GM23338 (cell line): ENCODE results near the gene MYO1D. TPM values are rescaled to one million over a fixed set of nuclear protein-coding genes. Genes with fewer than 3 reads are reported as not detected.
A peak's percentile ranks its signal among the peaks of the same experiment; 100 is the strongest.

Experiments
- ATAC-seq: fragments of 200-7000 bp; cut with Tn5 transposase; 3 replicates; pipeline ENCODE4 v1.9.1; 2020
- DNase-seq: peaks from one replicate; pipeline ENCODE4 v3.0.0-alpha.2; 2015; ENCODE audit warnings: low spot score
- H2AFZ ChIP-seq: fragments of 200-600 bp; sonication (generic); 2 replicates; pipeline ENCODE4 v1.8.0; 2016; ENCODE audit warnings: antibody characterized with exemption, mild to moderate bottlenecking, moderate library complexity
- H3F3A ChIP-seq: fragments of 200-600 bp; sonication (generic); replicated peaks from 2 replicates; pipeline ENCODE4 v1.8.0; 2017; ENCODE audit warnings: antibody characterized with exemption, mixed run types, low read depth
- H3K27ac ChIP-seq: fragments of 200-600 bp; sonication (generic); 2 replicates; pipeline ENCODE4 v1.6.1; 2016; ENCODE audit warnings: low read depth
- H3K27me3 ChIP-seq: fragments of 200-600 bp; sonication (generic); 2 replicates; pipeline ENCODE4 v1.8.0; 2016; ENCODE audit warnings: mild to moderate bottlenecking, mixed run types, moderate library complexity; ENCODE audit not compliant: insufficient read depth
- H3K36me3 ChIP-seq: fragments of 200-600 bp; sonication (generic); 2 replicates; pipeline ENCODE4 v1.8.0; 2016; ENCODE audit warnings: mild to moderate bottlenecking; ENCODE audit not compliant: insufficient read depth
- H3K4me1 ChIP-seq: fragments of 200-600 bp; sonication (generic); 2 replicates; pipeline ENCODE4 v1.8.0; 2016; ENCODE audit warnings: mild to moderate bottlenecking, moderate library complexity; ENCODE audit not compliant: insufficient read depth
- H3K4me2 ChIP-seq: fragments of 200-600 bp; sonication (generic); 2 replicates; pipeline ENCODE4 v1.7.1; 2017; ENCODE audit warnings: mixed run types
- H3K4me3 ChIP-seq: fragments of 200-600 bp; sonication (generic); 2 replicates; pipeline ENCODE4 v1.6.1; 2016; ENCODE audit warnings: mixed run types
- H3K79me2 ChIP-seq: fragments of 200-600 bp; sonication (generic); replicated peaks from 2 replicates; pipeline ENCODE4 v1.8.0; 2017; ENCODE audit warnings: mild to moderate bottlenecking; ENCODE audit not compliant: insufficient read depth
- H3K9me2 ChIP-seq: fragments of 200-600 bp; sonication (generic); 2 replicates; pipeline ENCODE4 v1.8.0; 2017; ENCODE audit not compliant: insufficient read depth
- H4K20me1 ChIP-seq: fragments of 200-600 bp; sonication (generic); replicated peaks from 2 replicates; pipeline ENCODE4 v1.8.0; 2017; ENCODE audit warnings: mild to moderate bottlenecking; ENCODE audit not compliant: insufficient read depth
- H3K27ac Mint-ChIP-seq: 2 replicates; pipeline ENCODE4 v1.8.0; 2020; ENCODE audit warnings: inconsistent platforms, mild to moderate bottlenecking, moderate library complexity, mixed read lengths
- H3K27me3 Mint-ChIP-seq: 3 replicates; pipeline ENCODE4 v1.8.0; 2022; ENCODE audit warnings: low read depth, mild to moderate bottlenecking, moderate library complexity, mixed read lengths, inconsistent platforms; ENCODE audit not compliant: insufficient read depth, poor library complexity
- H3K36me3 Mint-ChIP-seq: 3 replicates; pipeline ENCODE4 v1.8.0; 2021; ENCODE audit warnings: low read depth, mild to moderate bottlenecking, inconsistent platforms, moderate library complexity, mixed read lengths
- H3K4me1 Mint-ChIP-seq: 3 replicates; pipeline ENCODE4 v1.8.0; 2020; ENCODE audit warnings: mild to moderate bottlenecking, inconsistent platforms, mixed read lengths
- H3K4me3 Mint-ChIP-seq: 3 replicates; pipeline ENCODE4 v1.8.0; 2021; ENCODE audit warnings: moderate library complexity, mild to moderate bottlenecking, inconsistent platforms, mixed read lengths
- H3K9me3 Mint-ChIP-seq: 3 replicates; pipeline ENCODE4 v1.8.0; 2020; ENCODE audit warnings: moderate library complexity, mild to moderate bottlenecking, inconsistent platforms, mixed read lengths
- CREB1 ChIP-seq: fragments of 250-450 bp; sonication (Bioruptor Pico); IDR thresholded peaks from 2 replicates; pipeline ENCODE4 v1.5.0; 2020; ENCODE audit warnings: low read depth, mild to moderate bottlenecking, moderate library complexity
- EZH2 ChIP-seq: fragments of 200-600 bp; sonication (generic); IDR thresholded peaks from one replicate; pipeline ENCODE4 v1.8.0; 2017; ENCODE audit warnings: antibody characterized with exemption, mild to moderate bottlenecking, low read depth; ENCODE audit not compliant: unreplicated experiment
- EZH2phosphoT487 ChIP-seq: fragments of 200-600 bp; sonication (generic); IDR thresholded peaks from one replicate; pipeline ENCODE4 v1.8.1; 2018; ENCODE audit warnings: antibody characterized with exemption; ENCODE audit not compliant: unreplicated experiment
- JUNB ChIP-seq: IDR thresholded peaks from one replicate; pipeline ENCODE4 v1.6.1; 2016; ENCODE audit warnings: antibody characterized with exemption; ENCODE audit not compliant: unreplicated experiment
- NANOG ChIP-seq: IDR thresholded peaks from 2 replicates; pipeline ENCODE4 v1.6.1; 2016; ENCODE audit warnings: antibody characterized with exemption, borderline replicate concordance
- POLR2AphosphoS5 ChIP-seq: IDR thresholded peaks from 2 replicates; pipeline ENCODE4 v1.6.1; 2016; ENCODE audit warnings: antibody characterized with exemption, low read depth
- STAT1 ChIP-seq: IDR thresholded peaks from one replicate; pipeline ENCODE4 v1.6.1; 2016; ENCODE audit warnings: antibody characterized with exemption; ENCODE audit not compliant: unreplicated experiment
- ZNF114 ChIP-seq: fragments of 250-450 bp; sonication (Bioruptor Pico); IDR thresholded peaks from 2 replicates; pipeline ENCODE4 v1.5.0; 2020; ENCODE audit warnings: mild to moderate bottlenecking, moderate library complexity
- ZNF331 ChIP-seq: fragments of 250-450 bp; sonication (Bioruptor Pico); IDR thresholded peaks from 2 replicates; pipeline ENCODE4 v1.5.0; 2020; ENCODE audit warnings: low read depth, mild to moderate bottlenecking, moderate library complexity
- polyA plus RNA-seq: library from polyadenylated mRNA; unstranded; fragments of >200 nt; fragmentation: Nextera tagmentation; extraction: Ambion mirVana; gene quantifications from 2 replicates; pipeline ENCODE4 v1.2.1, GENCODE V29; 2016
- total RNA-seq: library from RNA; depleted of rRNA; stranded (reverse); fragments of >200 nt; shearing (Covaris generic); gene quantifications from 2 replicates; pipeline ENCODE4 v1.2.3, GENCODE V29; 2014
- TF ChIP-seq, protein P1 (sequence below): IDR thresholded peaks from 2 replicates; pipeline ENCODE4 v1.6.1; 2016; ENCODE audit warnings: antibody characterized with exemption
- TF ChIP-seq, protein P2 (sequence below), 2 experiments: fragments of 200-600 bp in 1 of 2; sonication (generic) in 1 of 2; conservative IDR thresholded peaks; 2 replicates each; pipeline versions ENCODE4 v1.5.1 to v1.6.1; 2016 to 2017; ENCODE audit warnings: antibody characterized with exemption in 2 of 2, low read depth in 2 of 2, mild to moderate bottlenecking in 2 of 2, moderate library complexity in 1 of 2
- TF ChIP-seq, protein P3 (sequence below): fragments of 250-450 bp; sonication (Bioruptor Pico); IDR thresholded peaks from 2 replicates; pipeline ENCODE4 v1.5.0; 2020; ENCODE audit warnings: mild to moderate bottlenecking, moderate library complexity
- TF ChIP-seq, protein P4 (sequence below): IDR thresholded peaks from one replicate; pipeline ENCODE4 v1.6.1; 2018; ENCODE audit warnings: antibody characterized with exemption; ENCODE audit not compliant: unreplicated experiment

Gene MYO1D
- total and polyA plus RNA-seq, 2 experiments from 2014 or later: 8.6 to 28.6 TPM

DNA sequence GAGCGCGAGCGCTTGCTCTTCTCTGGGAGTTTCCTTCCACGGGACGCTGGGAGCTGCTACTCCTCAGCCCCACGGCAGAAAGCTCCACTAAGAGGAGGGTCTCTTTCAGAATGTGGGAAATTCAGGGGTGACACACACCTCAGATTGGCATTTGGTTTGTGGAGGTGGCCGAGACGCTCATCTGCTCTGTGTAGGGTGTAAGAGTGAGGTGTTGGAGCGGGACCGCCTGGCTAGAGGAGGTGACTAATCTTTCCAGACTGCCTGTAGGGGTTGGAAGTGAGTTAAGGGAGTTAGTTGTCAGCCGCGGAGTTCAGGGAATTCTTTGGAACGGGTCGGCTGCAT is 431.9 kb downstream of the MYO1D start:
- H3K4me1 Mint-ChIP-seq: peaks cover 16% of the 10 kb centered on the region
- TF ChIP-seq, protein P1, sequence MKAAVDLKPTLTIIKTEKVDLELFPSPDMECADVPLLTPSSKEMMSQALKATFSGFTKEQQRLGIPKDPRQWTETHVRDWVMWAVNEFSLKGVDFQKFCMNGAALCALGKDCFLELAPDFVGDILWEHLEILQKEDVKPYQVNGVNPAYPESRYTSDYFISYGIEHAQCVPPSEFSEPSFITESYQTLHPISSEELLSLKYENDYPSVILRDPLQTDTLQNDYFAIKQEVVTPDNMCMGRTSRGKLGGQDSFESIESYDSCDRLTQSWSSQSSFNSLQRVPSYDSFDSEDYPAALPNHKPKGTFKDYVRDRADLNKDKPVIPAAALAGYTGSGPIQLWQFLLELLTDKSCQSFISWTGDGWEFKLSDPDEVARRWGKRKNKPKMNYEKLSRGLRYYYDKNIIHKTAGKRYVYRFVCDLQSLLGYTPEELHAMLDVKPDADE: no peak
- no peak for TF ChIP-seq CREB1 (CRISPR knock-in tag)
- TF ChIP-seq, protein P2, sequence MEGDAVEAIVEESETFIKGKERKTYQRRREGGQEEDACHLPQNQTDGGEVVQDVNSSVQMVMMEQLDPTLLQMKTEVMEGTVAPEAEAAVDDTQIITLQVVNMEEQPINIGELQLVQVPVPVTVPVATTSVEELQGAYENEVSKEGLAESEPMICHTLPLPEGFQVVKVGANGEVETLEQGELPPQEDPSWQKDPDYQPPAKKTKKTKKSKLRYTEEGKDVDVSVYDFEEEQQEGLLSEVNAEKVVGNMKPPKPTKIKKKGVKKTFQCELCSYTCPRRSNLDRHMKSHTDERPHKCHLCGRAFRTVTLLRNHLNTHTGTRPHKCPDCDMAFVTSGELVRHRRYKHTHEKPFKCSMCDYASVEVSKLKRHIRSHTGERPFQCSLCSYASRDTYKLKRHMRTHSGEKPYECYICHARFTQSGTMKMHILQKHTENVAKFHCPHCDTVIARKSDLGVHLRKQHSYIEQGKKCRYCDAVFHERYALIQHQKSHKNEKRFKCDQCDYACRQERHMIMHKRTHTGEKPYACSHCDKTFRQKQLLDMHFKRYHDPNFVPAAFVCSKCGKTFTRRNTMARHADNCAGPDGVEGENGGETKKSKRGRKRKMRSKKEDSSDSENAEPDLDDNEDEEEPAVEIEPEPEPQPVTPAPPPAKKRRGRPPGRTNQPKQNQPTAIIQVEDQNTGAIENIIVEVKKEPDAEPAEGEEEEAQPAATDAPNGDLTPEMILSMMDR (conservative IDR thresholded peaks at IDR 0.05; ENCODE audit: low read depth in 2 of 2): no peak
- TF ChIP-seq POLR2AphosphoS5: no peak
- no peak for TF ChIP-seq ZNF331
- TF ChIP-seq, protein P3, sequence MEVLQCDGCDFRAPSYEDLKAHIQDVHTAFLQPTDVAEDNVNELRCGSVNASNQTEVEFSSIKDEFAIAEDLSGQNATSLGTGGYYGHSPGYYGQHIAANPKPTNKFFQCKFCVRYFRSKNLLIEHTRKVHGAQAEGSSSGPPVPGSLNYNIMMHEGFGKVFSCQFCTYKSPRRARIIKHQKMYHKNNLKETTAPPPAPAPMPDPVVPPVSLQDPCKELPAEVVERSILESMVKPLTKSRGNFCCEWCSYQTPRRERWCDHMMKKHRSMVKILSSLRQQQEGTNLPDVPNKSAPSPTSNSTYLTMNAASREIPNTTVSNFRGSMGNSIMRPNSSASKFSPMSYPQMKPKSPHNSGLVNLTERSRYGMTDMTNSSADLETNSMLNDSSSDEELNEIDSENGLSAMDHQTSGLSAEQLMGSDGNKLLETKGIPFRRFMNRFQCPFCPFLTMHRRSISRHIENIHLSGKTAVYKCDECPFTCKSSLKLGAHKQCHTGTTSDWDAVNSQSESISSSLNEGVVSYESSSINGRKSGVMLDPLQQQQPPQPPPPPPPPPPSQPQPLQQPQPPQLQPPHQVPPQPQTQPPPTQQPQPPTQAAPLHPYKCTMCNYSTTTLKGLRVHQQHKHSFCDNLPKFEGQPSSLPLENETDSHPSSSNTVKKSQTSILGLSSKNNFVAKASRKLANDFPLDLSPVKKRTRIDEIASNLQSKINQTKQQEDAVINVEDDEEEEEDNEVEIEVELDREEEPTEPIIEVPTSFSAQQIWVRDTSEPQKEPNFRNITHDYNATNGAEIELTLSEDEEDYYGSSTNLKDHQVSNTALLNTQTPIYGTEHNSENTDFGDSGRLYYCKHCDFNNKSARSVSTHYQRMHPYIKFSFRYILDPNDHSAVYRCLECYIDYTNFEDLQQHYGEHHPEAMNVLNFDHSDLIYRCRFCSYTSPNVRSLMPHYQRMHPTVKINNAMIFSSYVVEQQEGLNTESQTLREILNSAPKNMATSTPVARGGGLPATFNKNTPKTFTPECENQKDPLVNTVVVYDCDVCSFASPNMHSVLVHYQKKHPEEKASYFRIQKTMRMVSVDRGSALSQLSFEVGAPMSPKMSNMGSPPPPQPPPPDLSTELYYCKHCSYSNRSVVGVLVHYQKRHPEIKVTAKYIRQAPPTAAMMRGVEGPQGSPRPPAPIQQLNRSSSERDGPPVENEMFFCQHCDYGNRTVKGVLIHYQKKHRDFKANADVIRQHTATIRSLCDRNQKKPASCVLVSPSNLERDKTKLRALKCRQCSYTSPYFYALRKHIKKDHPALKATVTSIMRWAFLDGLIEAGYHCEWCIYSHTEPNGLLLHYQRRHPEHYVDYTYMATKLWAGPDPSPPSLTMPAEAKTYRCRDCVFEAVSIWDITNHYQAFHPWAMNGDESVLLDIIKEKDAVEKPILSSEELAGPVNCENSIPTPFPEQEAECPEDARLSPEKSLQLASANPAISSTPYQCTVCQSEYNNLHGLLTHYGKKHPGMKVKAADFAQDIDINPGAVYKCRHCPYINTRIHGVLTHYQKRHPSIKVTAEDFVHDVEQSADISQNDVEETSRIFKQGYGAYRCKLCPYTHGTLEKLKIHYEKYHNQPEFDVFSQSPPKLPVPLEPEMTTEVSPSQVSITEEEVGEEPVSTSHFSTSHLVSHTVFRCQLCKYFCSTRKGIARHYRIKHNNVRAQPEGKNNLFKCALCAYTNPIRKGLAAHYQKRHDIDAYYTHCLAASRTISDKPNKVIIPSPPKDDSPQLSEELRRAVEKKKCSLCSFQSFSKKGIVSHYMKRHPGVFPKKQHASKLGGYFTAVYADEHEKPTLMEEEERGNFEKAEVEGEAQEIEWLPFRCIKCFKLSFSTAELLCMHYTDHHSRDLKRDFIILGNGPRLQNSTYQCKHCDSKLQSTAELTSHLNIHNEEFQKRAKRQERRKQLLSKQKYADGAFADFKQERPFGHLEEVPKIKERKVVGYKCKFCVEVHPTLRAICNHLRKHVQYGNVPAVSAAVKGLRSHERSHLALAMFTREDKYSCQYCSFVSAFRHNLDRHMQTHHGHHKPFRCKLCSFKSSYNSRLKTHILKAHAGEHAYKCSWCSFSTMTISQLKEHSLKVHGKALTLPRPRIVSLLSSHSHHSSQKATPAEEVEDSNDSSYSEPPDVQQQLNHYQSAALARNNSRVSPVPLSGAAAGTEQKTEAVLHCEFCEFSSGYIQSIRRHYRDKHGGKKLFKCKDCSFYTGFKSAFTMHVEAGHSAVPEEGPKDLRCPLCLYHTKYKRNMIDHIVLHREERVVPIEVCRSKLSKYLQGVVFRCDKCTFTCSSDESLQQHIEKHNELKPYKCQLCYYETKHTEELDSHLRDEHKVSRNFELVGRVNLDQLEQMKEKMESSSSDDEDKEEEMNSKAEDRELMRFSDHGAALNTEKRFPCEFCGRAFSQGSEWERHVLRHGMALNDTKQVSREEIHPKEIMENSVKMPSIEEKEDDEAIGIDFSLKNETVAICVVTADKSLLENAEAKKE (CRISPR knock-in tag): no peak
- TF ChIP-seq NANOG: no peak
- TF ChIP-seq ZNF114 (CRISPR knock-in tag): no peak
- TF ChIP-seq, protein P4, sequence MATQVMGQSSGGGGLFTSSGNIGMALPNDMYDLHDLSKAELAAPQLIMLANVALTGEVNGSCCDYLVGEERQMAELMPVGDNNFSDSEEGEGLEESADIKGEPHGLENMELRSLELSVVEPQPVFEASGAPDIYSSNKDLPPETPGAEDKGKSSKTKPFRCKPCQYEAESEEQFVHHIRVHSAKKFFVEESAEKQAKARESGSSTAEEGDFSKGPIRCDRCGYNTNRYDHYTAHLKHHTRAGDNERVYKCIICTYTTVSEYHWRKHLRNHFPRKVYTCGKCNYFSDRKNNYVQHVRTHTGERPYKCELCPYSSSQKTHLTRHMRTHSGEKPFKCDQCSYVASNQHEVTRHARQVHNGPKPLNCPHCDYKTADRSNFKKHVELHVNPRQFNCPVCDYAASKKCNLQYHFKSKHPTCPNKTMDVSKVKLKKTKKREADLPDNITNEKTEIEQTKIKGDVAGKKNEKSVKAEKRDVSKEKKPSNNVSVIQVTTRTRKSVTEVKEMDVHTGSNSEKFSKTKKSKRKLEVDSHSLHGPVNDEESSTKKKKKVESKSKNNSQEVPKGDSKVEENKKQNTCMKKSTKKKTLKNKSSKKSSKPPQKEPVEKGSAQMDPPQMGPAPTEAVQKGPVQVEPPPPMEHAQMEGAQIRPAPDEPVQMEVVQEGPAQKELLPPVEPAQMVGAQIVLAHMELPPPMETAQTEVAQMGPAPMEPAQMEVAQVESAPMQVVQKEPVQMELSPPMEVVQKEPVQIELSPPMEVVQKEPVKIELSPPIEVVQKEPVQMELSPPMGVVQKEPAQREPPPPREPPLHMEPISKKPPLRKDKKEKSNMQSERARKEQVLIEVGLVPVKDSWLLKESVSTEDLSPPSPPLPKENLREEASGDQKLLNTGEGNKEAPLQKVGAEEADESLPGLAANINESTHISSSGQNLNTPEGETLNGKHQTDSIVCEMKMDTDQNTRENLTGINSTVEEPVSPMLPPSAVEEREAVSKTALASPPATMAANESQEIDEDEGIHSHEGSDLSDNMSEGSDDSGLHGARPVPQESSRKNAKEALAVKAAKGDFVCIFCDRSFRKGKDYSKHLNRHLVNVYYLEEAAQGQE: no peak
- no peak for TF ChIP-seq EZH2phosphoT487
- TF ChIP-seq JUNB: no peak
- no peak for TF ChIP-seq EZH2
- no peak for TF ChIP-seq STAT1
- peak overlapping the region; percentile 91 for H3K4me3 Mint-ChIP-seq
- Histone ChIP-seq H3K36me3 (peaks cover 32% of the 10 kb centered on the region), H2AFZ (peak overlapping the region; percentile 92), H3F3A (no peaks in the 10 kb centered on the region), H4K20me1 (peaks cover 38% of the 10 kb centered on the region), H3K4me3 (peak overlapping the region; percentile 100), H3K9me2 (no peaks in the 10 kb centered on the region), H3K27me3 (peaks cover 8% of the 10 kb centered on the region), H3K4me1 (peaks cover 12% of the 10 kb centered on the region), H3K79me2 (peaks cover 57% of the 10 kb centered on the region), H3K4me2 (peak overlapping the region; percentile 100), H3K27ac (peak overlapping the region; percentile 79)
- DNase-seq (peak; percentile 55), ATAC-seq (peak; percentile 45)
- H3K9me3 Mint-ChIP-seq: peaks cover 9% of the 10 kb centered on the region
- H3K27me3 Mint-ChIP-seq: peaks cover 14% of the 10 kb centered on the region
- H3K36me3 Mint-ChIP-seq: peaks cover 45% of the 10 kb centered on the region
- peak overlapping the region; percentile 91 for H3K27ac Mint-ChIP-seq
